ENCODE results near the gene AMFR.

AMFR gene

GRCh38 chr16:56413381-56413780 lies 12.0 kb downstream of the AMFR start:
- in situ Hi-C loops (cut with HindIII; ENCODE audit: low sequenced_read_pairs) = no loop called here
- H3K4me3 ChIP-seq (ENCODE audit: low read depth, low read length) = no peak overlapping the region
- no peak for DNase-seq (ENCODE audit: low read depth, low spot score)
- TF ChIP-seq, protein P1, sequence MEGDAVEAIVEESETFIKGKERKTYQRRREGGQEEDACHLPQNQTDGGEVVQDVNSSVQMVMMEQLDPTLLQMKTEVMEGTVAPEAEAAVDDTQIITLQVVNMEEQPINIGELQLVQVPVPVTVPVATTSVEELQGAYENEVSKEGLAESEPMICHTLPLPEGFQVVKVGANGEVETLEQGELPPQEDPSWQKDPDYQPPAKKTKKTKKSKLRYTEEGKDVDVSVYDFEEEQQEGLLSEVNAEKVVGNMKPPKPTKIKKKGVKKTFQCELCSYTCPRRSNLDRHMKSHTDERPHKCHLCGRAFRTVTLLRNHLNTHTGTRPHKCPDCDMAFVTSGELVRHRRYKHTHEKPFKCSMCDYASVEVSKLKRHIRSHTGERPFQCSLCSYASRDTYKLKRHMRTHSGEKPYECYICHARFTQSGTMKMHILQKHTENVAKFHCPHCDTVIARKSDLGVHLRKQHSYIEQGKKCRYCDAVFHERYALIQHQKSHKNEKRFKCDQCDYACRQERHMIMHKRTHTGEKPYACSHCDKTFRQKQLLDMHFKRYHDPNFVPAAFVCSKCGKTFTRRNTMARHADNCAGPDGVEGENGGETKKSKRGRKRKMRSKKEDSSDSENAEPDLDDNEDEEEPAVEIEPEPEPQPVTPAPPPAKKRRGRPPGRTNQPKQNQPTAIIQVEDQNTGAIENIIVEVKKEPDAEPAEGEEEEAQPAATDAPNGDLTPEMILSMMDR (IDR thresholded peaks at IDR 0.05; ENCODE audit: low read depth, low read length) = no peak

- DNase-seq (ENCODE audit: low read depth, low spot score) = no peak
- H3K4me3 ChIP-seq (ENCODE audit: low read depth, low read length) = no peak overlapping the region
- in situ Hi-C loops (cut with HindIII; ENCODE audit: low sequenced_read_pairs) = no loop called here
- TF ChIP-seq, protein P1 (IDR thresholded peaks at IDR 0.05; ENCODE audit: low read depth, low read length) = no peak
Observed at GRCh38 chr16:56411624-56412023, 13.7 kb downstream of the AMFR start.

- H3K4me3 ChIP-seq (ENCODE audit: low read depth, low read length) = no peak overlapping the region
- TF ChIP-seq, protein P1 (IDR thresholded peaks at IDR 0.05; ENCODE audit: low read depth, low read length) = no peak
- DNase-seq (ENCODE audit: low read depth, low spot score) = no peak
- in situ Hi-C loops (cut with HindIII; ENCODE audit: low sequenced_read_pairs) = no loop called here
Observed at GRCh38 chr16:56411123-56411522, 14.2 kb downstream of the AMFR start.

DNA sequence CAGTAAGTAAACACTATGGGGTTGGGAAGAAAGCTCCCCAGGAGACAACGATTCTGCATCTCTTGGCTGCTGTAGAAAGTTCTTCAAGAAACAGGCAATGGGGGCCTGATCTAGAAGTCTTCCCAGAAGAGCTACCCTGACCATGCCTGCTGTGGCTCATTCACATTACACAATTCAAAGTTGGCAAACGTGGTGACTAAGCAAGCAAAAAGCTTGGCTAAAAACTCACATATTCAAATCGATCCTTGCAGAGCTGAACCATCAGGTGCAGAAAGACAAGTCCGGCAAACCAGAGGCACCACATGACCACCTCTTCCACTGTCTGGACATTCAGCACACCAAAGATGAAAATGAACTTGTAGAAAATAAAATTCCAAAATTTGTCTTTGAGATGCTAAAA lies 16.1 kb downstream of the AMFR start:
- TF ChIP-seq, protein P1 (IDR thresholded peaks at IDR 0.05; ENCODE audit: low read depth, low read length) = no peak
- in situ Hi-C loops (cut with HindIII; ENCODE audit: low sequenced_read_pairs) = no loop called here
- DNase-seq (ENCODE audit: low read depth, low spot score) = no peak
- H3K4me3 ChIP-seq (ENCODE audit: low read depth, low read length) = no peak overlapping the region

GRCh38 chr16:56408379-56409098 lies 16.8 kb downstream of the AMFR start:
- TF ChIP-seq, protein P1 (IDR thresholded peaks at IDR 0.05; ENCODE audit: low read depth, low read length) = no peak
- H3K4me3 ChIP-seq (ENCODE audit: low read depth, low read length) = no peak overlapping the region
- no peak for DNase-seq (ENCODE audit: low read depth, low spot score)
- in situ Hi-C loops (cut with HindIII; ENCODE audit: low sequenced_read_pairs) = no loop called here

GRCh38 chr16:56405977-56406672 lies 19.2 kb downstream of the AMFR start:
- DNase-seq (ENCODE audit: low read depth, low spot score) = no peak
- TF ChIP-seq, protein P1 (IDR thresholded peaks at IDR 0.05; ENCODE audit: low read depth, low read length) = no peak
- H3K4me3 ChIP-seq (ENCODE audit: low read depth, low read length) = no peak overlapping the region
- in situ Hi-C loops (cut with HindIII; ENCODE audit: low sequenced_read_pairs) = no loop called here
